ENCODE data around the gene PTGDS.

DNA sequence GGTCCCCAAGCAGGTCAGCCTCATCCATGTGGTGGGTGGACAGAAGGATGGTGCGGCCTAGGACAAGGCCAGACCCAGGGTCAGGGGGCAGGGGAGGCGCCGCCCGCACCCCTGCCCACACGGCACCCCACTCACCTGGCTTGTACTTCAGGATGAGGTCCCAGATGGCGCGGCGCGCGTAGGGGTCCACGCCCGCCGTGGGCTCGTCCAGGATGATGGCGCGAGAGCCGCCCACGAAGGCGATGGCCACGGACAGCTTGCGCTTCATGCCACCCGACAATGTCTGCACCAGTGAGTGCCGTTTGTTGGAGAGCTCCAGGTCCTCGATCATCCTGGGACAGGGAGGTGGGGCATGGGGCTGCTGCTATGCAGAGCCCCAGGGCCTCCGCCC is 38.2 kb downstream of the PTGDS start:
- no peak for TF ChIP-seq EZH2 (IDR thresholded peaks at IDR 0.05; ENCODE audit: insufficient read depth, low read length)
- TF ChIP-seq, protein P1, sequence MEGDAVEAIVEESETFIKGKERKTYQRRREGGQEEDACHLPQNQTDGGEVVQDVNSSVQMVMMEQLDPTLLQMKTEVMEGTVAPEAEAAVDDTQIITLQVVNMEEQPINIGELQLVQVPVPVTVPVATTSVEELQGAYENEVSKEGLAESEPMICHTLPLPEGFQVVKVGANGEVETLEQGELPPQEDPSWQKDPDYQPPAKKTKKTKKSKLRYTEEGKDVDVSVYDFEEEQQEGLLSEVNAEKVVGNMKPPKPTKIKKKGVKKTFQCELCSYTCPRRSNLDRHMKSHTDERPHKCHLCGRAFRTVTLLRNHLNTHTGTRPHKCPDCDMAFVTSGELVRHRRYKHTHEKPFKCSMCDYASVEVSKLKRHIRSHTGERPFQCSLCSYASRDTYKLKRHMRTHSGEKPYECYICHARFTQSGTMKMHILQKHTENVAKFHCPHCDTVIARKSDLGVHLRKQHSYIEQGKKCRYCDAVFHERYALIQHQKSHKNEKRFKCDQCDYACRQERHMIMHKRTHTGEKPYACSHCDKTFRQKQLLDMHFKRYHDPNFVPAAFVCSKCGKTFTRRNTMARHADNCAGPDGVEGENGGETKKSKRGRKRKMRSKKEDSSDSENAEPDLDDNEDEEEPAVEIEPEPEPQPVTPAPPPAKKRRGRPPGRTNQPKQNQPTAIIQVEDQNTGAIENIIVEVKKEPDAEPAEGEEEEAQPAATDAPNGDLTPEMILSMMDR (IDR thresholded peaks at IDR 0.05; ENCODE audit: insufficient read depth, low read depth, low read length): no peak
